Activated T-cell treated with anti-CD3 and anti-CD28 coated beads, Interleukin-2, amount 50 U/mL, for 72 hours (primary cell): Measurements from ENCODE around the gene XYLT2. TPM values are rescaled to one million over a fixed set of nuclear protein-coding genes. Genes with fewer than 3 reads are reported as not detected.

Experiments
- ATAC-seq, 2 donors: fragments of 150-1000 bp; cut with Tn5 transposase; replicated peaks in 1 of 2; 2 replicates each; pipeline ENCODE4 v1.10.0; 2021; ENCODE audit warnings: moderate library complexity in 2 of 2, mild to moderate bottlenecking in 1 of 2
- DNase-seq, 2 donors: peaks; one replicate each; pipeline ENCODE4 v3.0.0; 2021 to 2022; ENCODE audit warnings: mixed read lengths in 1 of 2
- H3K27ac Mint-ChIP-seq: one replicate; pipeline ENCODE4 v1.8.0; 2022; ENCODE audit warnings: mild to moderate bottlenecking, moderate library complexity, mixed read lengths
- H3K27me3 Mint-ChIP-seq: one replicate; pipeline ENCODE4 v1.8.0; 2022; ENCODE audit warnings: low read depth, mixed read lengths
- H3K36me3 Mint-ChIP-seq, 2 donors: one replicate each; pipeline ENCODE4 v1.8.0; 2022; ENCODE audit warnings: mixed read lengths in 2 of 2, mild to moderate bottlenecking in 1 of 2; ENCODE audit not compliant: insufficient read depth in 2 of 2
- H3K4me1 Mint-ChIP-seq: one replicate; pipeline ENCODE4 v1.8.0; 2022; ENCODE audit warnings: low read depth, mixed read lengths
- H3K4me3 Mint-ChIP-seq, 2 donors: one replicate each; pipeline ENCODE4 v1.8.0; 2022; ENCODE audit warnings: mild to moderate bottlenecking in 2 of 2, mixed read lengths in 2 of 2, moderate library complexity in 2 of 2
- H3K9me3 Mint-ChIP-seq, 2 donors: one replicate each; pipeline ENCODE4 v1.8.0; 2022; ENCODE audit warnings: mixed read lengths in 2 of 2
- total RNA-seq, 2 donors: library from RNA; stranded (reverse); gene quantifications; one replicate each; pipeline ENCODE4 v1.2.3, GENCODE V29; 2022

XYLT2 gene
- total RNA-seq, 2 donors from 2014 or later: 24.2 to 43.8 TPM

- H3K27ac Mint-ChIP-seq: no peak overlapping the region
- no peak overlapping the region for H3K4me3 Mint-ChIP-seq
- H3K4me1 Mint-ChIP-seq: no peaks in the 10 kb centered on the region
- no peaks in the 10 kb centered on the region for H3K9me3 Mint-ChIP-seq
- ATAC-seq (no peak), DNase-seq (no peak)
- no peaks in the 10 kb centered on the region for H3K36me3 Mint-ChIP-seq
- H3K27me3 Mint-ChIP-seq: no peaks in the 10 kb centered on the region
These were observed 10.5 kb downstream of the XYLT2 start for GRCh38 chr17:50356418-50356817.

- H3K27me3 Mint-ChIP-seq: no peaks in the 10 kb centered on the region
These were observed 11.1 kb downstream of the XYLT2 start for GRCh38 chr17:50356892-50357510.

GRCh38 chr17:50358177-50358576, 12.3 kb downstream of the XYLT2 start:
- H3K27ac Mint-ChIP-seq: no peak overlapping the region
- H3K9me3 Mint-ChIP-seq: no peaks in the 10 kb centered on the region
- no peak overlapping the region for H3K4me3 Mint-ChIP-seq
- H3K27me3 Mint-ChIP-seq: no peaks in the 10 kb centered on the region
- H3K36me3 Mint-ChIP-seq: no peaks in the 10 kb centered on the region
- no peak for ATAC-seq
- H3K4me1 Mint-ChIP-seq: peaks cover 10% of the 10 kb centered on the region
- no peak for DNase-seq

More at GRCh38 chr17:50356892-50357510, 11.1 kb downstream of the XYLT2 start:
- Mint-ChIP-seq H3K9me3 (no peaks in the 10 kb centered on the region), H3K4me1 (peaks cover 4% of the 10 kb centered on the region), H3K4me3 (no peak overlapping the region), H3K27ac (no peak overlapping the region), H3K36me3 (no peaks in the 10 kb centered on the region)
- ATAC-seq (no peak), DNase-seq (no peak)

GRCh38 chr17:50359005-50359699, 13.2 kb downstream of the XYLT2 start:
- H3K4me3 Mint-ChIP-seq: no peak overlapping the region
- H3K27ac Mint-ChIP-seq: no peak overlapping the region

GRCh38 chr17:50359998-50360461, 14.1 kb downstream of the XYLT2 start:
- ATAC-seq (no peak), DNase-seq (no peak)
- Mint-ChIP-seq H3K4me3 (no peak overlapping the region), H3K36me3 (no peaks in the 10 kb centered on the region), H3K27ac (no peak overlapping the region), H3K4me1 (peaks cover 10% of the 10 kb centered on the region), H3K9me3 (no peaks in the 10 kb centered on the region), H3K27me3 (no peaks in the 10 kb centered on the region)

More at GRCh38 chr17:50359005-50359699, 13.2 kb downstream of the XYLT2 start:
- Mint-ChIP-seq H3K9me3 (no peaks in the 10 kb centered on the region), H3K27me3 (no peaks in the 10 kb centered on the region), H3K4me1 (peaks cover 10% of the 10 kb centered on the region), H3K36me3 (no peaks in the 10 kb centered on the region)
- no peak for DNase-seq
- no peak for ATAC-seq

- H3K4me1 Mint-ChIP-seq: peaks cover 10% of the 10 kb centered on the region
- no peak for DNase-seq
- no peaks in the 10 kb centered on the region for H3K36me3 Mint-ChIP-seq
These were observed 14.7 kb downstream of the XYLT2 start for GRCh38 chr17:50360486-50361115.

GRCh38 chr17:50361561-50362480, 15.9 kb downstream of the XYLT2 start:
- H3K36me3 Mint-ChIP-seq: no peaks in the 10 kb centered on the region
- peaks cover 10% of the 10 kb centered on the region for H3K4me1 Mint-ChIP-seq
- H3K27ac Mint-ChIP-seq: peak overlapping the region; percentile 13
- H3K4me3 Mint-ChIP-seq: peak overlapping the region in 1 of 2 donors; percentile 3
- DNase-seq (peak; percentile 51 to 53), ATAC-seq (peak; percentile 76 to 80)
- H3K9me3 Mint-ChIP-seq: no peaks in the 10 kb centered on the region
- no peaks in the 10 kb centered on the region for H3K27me3 Mint-ChIP-seq

More at GRCh38 chr17:50360486-50361115, 14.7 kb downstream of the XYLT2 start:
- Mint-ChIP-seq H3K27ac (no peak overlapping the region), H3K27me3 (no peaks in the 10 kb centered on the region), H3K4me3 (no peak overlapping the region), H3K9me3 (no peaks in the 10 kb centered on the region)
- ATAC-seq: no peak

- peaks cover 10% of the 10 kb centered on the region for H3K4me1 Mint-ChIP-seq
- no peaks in the 10 kb centered on the region for H3K27me3 Mint-ChIP-seq
- H3K27ac Mint-ChIP-seq: no peak overlapping the region
- peaks cover 0 to 2% of the 10 kb centered on the region in 2 donors for H3K36me3 Mint-ChIP-seq
- ATAC-seq (no peak), DNase-seq (no peak)
- no peaks in the 10 kb centered on the region for H3K9me3 Mint-ChIP-seq
- no peak overlapping the region for H3K4me3 Mint-ChIP-seq
These were observed 16.7 kb downstream of the XYLT2 start for GRCh38 chr17:50362661-50363060.

GRCh38 chr17:50363217-50364060, 17.5 kb downstream of the XYLT2 start:
- Mint-ChIP-seq H3K4me3 (no peak overlapping the region), H3K27ac (peak overlapping the region; percentile 63), H3K36me3 (peaks cover 0 to 8% of the 10 kb centered on the region in 2 donors), H3K9me3 (no peaks in the 10 kb centered on the region), H3K27me3 (no peaks in the 10 kb centered on the region), H3K4me1 (peaks cover 10% of the 10 kb centered on the region)
- no peak for ATAC-seq
- no peak for DNase-seq

- no peak for DNase-seq
- H3K9me3 Mint-ChIP-seq: no peaks in the 10 kb centered on the region
- peaks cover 0 to 12% of the 10 kb centered on the region in 2 donors for H3K36me3 Mint-ChIP-seq
- H3K4me3 Mint-ChIP-seq: no peak overlapping the region
- H3K27me3 Mint-ChIP-seq: no peaks in the 10 kb centered on the region
- peak in 1 of 2 donors; percentile 4 for ATAC-seq
- peaks cover 10% of the 10 kb centered on the region for H3K4me1 Mint-ChIP-seq
- H3K27ac Mint-ChIP-seq: no peak overlapping the region
These were observed 18.1 kb downstream of the XYLT2 start for GRCh38 chr17:50364061-50364458.

GRCh38 chr17:50364715-50365114, 18.8 kb downstream of the XYLT2 start:
- H3K9me3 Mint-ChIP-seq: no peaks in the 10 kb centered on the region
- H3K4me1 Mint-ChIP-seq: peaks cover 10% of the 10 kb centered on the region
- peaks cover 0 to 13% of the 10 kb centered on the region in 2 donors for H3K36me3 Mint-ChIP-seq
- H3K27me3 Mint-ChIP-seq: no peaks in the 10 kb centered on the region
- no peak overlapping the region for H3K27ac Mint-ChIP-seq
- ATAC-seq (no peak), DNase-seq (no peak)
- H3K4me3 Mint-ChIP-seq: no peak overlapping the region

GRCh38 chr17:50365165-50365564, 19.2 kb downstream of the XYLT2 start:
- DNase-seq (no peak), ATAC-seq (no peak)
- Mint-ChIP-seq H3K27ac (no peak overlapping the region), H3K36me3 (peaks cover 0 to 13% of the 10 kb centered on the region in 2 donors), H3K4me3 (no peak overlapping the region), H3K4me1 (peaks cover 10% of the 10 kb centered on the region), H3K9me3 (no peaks in the 10 kb centered on the region), H3K27me3 (no peaks in the 10 kb centered on the region)
